Activated CD8-positive, alpha-beta memory T cell treated with anti-CD3 and anti-CD28 coated beads, Interleukin-2, amount 50 U/mL, for 48 hours (primary cell): ENCODE data around the gene PAQR5.
"Not testable (repeated sequence)": the region's sequence is repeated elsewhere in the genome, so short reads cannot be mapped to it uniquely, and the experiment has no call there.

Source experiments
- DNase-seq: peaks from one replicate; pipeline ENCODE4 v3.0.0-alpha.2; 2020

PAQR5 gene

DNA sequence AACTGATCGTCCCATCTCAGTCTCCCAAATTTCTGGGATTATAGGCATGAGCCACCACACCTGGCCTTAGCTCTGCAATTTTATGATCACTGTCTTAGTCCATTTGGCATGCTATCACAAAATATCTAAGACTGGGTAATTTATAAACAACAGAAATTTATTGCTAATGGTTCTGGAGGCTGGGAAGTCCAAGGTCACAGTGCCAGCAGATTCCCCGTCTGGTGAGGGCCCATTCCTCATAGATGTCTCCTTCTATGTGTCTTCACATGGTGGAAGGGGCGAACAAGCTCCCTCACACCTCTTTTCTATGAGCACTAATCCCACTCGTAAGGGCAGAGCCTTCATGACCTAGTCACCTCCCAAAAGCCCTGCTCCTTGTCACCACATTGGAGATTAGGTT, 60.1 kb downstream of the PAQR5 start:
- no peak for DNase-seq

DNA sequence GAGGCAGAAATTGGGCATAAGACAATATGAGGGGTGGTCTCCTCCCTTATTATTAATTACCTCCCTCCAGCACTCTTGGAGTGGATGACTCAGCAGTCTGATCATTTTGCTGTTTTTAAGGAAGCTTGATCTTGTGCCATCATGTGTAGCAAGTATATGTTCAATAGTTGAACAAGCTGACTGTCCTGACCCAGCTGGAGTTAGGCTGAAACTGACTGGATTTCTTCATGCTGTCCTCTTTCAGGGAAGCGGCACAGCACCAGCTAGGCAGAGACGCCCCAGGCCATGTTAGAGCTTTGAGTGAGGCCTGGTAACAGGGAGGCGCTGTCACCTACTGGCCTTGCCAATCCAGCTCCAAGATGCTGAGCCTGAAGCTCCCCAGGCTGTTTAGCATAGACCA, 61.0 kb downstream of the PAQR5 start:
- DNase-seq: no peak

DNA sequence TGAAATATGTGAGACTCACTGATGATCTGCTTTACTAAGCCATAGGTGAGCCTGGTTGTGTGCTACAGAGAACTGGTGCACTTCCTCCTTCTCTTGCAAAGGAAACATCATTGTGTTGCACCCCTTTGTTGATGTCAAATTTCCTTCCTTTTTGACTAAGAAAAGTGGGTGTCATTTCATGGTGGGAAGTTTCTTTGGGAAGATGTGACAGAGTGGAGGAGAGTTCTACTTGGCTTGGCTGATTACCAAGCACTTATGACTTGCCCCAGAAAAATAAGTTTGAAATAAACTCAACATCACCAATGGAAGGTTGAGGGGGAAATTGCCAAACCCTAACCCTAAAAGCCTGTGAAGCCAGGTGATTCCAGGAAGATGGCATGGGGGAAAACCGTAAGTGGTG, 61.9 kb downstream of the PAQR5 start:
- no peak for DNase-seq

DNA sequence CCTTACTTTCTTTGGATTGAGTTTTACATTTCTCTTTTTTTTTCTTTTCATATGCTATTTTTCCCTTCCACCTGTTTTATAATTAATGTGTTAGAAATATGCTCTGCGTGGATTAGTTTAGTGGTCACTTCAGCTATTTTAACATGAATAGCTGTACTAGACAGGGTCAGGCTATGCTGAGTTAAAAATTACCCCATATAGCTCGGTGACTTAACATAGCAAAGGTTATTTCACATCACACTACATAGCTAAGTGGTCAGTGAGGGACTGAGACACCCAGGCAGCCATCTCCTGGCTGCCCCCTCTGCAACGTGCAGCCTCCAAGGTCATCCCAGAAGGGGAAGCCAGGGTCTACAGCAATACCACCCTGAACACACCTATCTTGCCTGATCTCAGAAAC, 68.5 kb downstream of the PAQR5 start:
- DNase-seq: no peak

DNA sequence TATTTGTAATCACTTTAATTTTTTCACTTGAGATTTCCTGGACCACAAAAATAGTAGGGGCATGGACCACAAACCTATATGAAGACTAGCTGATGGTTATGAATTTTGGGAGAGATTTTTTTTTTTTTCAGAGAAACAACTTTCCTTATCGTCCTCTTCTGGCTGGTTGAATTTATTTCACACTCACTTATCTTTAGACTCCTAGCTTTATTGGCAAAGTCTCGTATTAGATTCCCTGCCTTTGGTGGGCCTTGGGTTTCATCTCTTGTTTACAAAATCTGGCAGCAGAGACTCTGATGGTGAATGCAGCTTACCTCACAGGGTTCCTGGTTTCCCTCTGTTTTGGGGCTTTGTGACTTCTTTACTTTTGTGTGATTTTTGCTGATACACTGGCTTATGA, 70.9 kb downstream of the PAQR5 start:
- no peak for DNase-seq

DNA sequence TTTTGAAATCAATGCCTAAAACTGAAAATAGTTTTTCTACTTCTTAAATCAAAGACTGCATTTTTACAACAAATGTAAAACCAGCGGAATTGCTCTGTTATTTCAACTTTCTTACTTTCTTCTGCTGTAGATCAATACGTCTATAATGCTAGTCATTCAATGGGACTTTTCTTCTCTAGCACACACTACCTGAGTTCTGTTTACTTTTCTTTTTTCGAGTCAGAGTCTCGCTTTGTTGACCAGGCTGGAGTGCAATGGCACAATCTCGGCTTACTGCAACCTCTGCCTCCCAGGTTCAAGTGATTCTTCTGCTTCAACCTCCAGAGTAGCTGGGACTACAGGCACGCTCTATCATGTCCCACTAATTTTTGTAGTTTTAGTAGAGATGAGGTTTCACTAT, 74.7 kb downstream of the PAQR5 start:
- no peak for DNase-seq

DNA sequence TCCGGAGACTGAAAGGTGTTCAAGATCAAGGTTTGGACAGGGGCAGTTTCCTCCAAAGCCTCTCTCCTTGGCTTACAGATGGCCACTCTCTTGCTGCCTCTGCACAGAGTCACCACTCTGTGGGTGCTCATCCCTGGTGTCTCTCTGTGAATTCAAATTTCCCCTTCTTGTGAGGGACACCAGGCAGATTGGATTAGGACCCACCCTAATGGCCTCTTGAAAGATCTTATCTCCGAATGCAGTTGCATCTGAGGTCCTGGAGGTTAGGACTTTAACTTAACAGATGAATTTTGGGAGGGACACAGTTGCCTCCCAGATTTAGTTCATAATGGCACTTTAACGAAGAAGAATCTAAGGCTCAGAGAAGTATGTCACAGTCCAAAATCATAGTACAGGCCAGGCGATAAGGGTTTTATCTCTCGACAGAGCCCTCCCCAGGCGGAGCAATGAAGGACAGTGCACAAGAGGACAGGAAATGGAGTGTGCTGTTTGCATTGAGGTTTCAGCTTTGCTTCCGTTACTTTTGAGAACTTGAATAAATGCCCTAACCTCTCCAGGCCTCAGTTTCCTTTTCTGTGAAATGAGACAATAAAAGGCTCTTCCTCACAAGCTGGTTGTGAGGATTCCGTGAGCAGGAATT, 76.6 kb downstream of the PAQR5 start:
- no peak for DNase-seq

DNA sequence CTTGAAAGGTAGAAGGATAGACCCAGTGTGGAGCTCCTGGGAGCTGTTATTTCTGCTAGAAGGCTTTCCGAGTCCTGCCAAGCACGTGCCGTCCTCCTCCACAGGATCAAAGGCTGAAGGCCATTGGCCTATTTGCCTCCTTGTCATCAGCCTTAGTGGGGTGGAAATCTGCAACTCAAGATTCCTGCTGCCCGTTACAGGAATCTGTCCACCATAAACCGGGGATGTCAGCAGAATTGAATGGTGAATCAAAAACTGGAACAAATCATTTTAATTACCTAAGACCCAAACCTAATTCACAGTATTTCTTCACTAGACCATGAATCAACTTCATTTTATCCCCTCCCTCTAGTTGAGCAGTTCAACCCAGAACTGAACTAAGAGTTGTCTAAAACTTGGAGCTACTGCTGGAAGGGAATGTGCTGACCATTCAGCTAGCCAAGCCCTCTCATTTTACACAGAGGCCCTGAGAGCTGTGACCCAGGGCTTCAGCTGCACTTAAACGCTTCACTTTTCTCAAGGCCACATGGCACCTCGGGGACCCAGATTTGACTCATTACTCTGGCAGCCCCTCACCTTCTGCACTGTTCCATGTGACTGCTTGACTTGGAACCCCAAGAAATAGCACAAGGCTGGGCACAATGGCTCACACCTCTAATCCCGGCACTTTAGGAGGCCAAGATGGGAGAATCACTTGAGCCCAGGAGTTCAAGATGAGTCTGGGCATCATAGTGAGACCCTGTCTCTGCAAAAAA, 78.7 kb downstream of the PAQR5 start:
- no peak for DNase-seq

DNA sequence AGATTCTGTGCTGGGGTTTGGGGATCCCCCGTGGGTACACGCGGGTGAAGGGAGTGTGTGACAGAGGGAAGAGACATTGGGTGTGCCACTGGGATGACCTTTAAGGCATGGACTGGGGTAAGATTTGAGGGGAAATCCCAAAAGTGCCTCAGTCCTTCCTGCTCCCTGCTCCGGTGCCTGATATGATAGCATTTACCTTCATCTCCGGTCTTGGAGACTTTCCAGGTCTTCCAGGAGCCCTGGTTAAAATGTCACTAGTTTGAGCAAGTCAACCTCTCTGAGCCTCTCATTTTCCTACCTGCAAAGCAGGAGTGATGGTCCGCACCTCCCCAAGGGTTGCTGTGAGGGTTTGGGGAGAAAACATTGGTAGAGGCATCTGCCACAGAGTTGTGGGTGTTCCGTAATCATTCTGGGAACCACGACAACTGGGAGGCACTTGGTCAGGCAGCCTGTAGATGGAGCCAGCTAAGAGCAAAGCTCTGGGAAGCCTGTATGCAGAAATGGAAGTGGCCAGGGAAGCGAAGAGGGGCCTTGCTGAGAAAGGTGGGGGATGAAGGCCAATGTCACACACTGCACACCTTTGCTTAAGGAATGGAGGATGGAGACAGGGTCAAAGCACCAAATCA, 81.5 kb downstream of the PAQR5 start:
- DNase-seq: no peak

DNA sequence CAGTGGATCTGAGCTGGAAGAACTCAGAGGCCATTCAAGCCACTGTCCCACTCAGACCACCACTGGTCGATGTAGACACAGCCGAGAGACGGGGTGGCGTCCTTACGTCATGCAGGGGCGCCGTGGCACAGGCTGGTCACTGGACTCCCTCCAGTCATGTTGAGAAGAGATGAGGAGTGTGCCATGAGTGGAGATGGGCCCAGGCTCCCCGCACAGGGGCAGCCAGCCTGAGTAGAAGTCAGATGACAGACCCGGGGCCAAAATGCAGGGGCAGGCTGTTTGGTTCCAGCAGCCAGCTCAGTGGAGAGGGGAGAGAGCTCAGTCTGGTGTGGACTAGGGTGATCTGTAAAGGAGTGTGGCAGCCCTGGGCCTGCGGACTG, 82.0 kb downstream of the PAQR5 start:
- DNase-seq: no peak

DNA sequence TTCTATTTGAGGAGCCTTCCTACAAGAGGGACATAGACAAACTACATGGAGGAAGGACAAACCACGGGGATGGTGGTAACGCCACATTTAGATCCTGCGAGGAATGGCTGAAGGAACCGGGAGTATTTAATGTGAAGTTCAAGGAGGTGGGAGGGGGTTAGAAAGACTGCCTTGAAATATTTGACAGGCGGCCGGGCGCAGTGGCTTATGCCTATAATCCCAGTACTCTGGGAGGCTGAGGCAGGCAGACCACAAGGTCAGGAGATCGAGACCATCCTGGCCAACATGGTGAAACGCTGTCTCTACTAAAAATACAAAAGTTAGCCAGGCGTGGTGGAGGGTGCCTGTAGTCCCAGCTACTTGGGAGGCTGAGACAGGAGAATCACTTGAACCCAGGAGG, 83.5 kb downstream of the PAQR5 start:
- DNase-seq: not testable (repeated sequence)

DNA sequence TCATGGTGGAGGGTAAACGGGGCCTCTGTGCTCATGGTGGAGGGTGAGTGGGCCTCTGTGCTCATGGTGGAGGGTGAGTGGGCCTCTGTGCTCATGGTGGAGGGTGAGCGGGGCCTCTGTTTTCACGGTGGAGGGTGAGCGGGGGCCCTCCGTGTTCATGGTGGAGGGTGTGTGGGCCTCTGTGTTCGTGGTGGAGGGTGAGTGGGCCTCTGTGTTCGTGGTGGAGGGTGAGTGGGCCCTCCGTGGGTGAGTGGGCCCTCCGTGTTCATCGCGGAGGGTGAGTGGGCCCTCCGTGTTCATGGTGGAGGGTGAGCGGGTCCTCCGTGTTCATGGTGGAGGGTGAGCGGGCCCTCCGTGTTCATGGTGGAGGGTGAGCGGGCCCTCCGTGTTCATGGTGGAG, 85.4 kb downstream of the PAQR5 start:
- DNase-seq: not testable (repeated sequence)

DNA sequence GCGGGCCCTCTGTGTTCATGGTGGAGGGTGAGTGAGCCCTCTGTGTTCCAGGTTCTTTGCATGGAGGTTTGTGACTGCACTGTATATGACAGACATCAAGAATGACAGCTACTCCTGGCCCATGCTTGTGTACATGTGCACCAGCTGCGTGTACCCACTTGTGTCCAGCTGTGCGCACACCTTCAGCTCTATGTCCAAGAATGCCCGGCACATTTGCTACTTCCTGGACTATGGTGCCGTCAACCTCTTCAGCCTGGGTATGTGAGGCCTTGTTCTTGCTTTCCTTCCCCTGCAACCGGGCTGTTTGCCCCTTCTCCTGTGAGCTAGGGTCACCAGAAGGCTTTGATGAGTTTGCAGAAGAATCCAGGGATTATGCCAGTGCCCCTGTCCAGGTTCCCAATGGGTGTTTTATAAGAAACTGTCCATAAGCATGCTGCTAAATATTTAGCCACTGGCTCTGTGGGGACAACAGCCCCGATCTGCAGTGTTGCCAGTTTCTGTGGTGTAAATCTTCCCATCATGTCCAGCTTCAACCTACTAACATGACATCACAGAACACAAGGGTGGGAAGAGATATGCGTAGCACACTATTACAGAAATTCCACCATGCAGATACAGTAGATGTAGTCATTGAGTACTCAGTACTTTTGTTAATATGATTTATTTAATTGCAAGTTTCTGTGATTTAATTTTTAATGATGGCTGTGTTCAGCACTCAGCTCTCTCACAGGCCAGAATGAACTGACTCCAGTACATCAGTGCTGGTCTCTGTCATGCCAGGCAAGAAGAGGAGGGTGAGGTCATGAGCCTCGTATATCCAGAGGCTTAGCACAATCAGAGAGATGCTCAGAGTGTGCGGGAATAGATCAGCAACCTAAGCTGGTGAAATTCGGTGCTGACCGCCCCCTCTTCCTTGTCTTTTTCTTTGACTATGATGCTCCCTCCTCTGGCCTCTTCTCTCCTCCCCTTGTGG, 86.2 kb downstream of the PAQR5 start:
- no peak for DNase-seq

DNA sequence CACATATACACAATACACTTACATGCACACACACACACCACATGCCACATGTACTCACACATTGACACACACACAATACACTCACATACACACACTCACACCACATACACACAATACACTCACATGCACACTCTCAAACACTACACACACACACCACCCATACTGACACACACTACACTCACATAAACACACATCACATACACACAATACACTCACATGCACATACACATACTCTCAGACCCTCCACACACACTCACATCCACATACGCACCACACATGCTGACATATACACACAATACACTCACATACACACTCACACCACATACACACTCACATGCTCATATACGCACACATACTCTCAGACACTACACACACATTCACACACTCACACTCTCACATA, 87.1 kb downstream of the PAQR5 start:
- no peak for DNase-seq

DNA sequence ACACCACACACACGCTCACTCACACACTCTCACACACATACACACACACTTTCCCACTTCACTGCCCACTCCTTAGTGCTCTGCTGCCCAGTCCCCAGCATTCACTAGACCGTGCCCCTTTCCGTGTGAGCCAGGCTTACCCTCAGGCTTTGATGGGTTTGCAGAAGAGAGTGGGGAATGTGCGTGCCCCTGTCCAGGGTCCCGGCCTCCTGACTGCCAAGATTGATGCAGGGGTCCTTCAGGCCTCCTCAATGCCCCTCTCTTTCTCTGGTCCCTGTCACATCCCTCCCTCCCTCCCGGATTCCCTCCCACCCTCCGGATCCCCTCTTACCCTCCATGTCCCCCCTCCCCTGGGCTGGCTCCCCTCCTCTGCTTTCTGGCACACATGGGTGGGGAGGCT, 87.6 kb downstream of the PAQR5 start:
- no peak for DNase-seq

DNA sequence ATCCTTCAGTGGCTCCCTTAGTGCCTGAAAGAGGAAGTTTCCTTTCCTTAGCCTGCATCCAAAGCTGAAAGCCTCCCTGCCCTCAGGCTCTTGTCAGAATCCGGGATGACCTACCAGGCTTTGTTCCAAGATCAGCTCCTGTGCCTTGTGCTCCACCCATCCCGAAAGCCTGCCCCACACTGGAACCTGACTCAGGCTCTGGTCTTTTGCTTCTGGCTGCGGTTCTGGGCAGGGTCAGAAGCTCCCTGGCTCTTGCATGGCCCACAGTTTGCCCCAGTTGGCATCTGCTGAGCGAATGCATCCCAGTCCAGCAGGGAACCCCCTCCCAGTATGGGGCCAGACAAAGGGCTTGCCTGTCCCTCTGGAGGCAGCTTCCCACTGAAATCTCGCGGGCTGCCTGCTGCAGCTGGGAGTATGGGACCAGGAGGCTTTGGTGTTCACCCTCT, 89.6 kb downstream of the PAQR5 start:
- DNase-seq: peak; percentile 20

DNA sequence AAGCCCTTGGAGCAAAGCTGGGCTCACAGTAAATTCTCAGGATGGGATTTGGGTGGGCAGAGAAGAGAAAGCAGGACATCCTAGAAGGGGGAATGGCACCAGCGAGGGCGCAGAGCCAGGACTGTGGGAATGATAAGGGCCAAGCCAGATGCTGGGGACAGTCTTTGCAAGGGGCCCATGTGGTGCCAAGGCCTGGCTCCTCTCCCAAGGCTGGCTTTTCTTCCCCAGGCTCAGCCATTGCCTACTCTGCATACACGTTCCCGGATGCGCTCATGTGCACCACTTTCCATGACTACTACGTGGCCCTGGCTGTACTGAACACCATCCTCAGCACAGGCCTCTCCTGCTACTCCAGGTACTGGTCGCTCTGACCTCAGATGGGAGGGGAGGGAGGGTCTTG, 90.7 kb downstream of the PAQR5 start:
- DNase-seq: peak; percentile 13

DNA sequence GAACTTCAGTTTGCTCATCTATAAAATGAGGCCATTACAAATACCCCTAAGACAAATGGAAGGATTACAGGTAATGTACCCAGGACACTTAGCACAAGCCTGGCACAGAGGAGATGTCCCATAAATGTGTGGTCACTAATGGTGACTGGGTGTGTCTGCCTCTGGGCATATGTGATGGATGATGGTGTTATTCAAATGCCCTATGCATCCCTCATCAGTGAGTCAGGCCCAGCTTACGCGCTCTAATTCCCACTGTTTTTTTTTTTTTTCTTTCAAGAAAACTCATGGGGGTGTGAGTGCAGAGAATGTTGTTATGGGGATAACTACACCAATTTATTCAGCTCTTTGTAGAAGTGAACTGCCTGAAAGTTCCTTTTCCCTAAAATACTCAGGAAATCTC, 91.9 kb downstream of the PAQR5 start:
- peak; percentile 10 for DNase-seq

DNA sequence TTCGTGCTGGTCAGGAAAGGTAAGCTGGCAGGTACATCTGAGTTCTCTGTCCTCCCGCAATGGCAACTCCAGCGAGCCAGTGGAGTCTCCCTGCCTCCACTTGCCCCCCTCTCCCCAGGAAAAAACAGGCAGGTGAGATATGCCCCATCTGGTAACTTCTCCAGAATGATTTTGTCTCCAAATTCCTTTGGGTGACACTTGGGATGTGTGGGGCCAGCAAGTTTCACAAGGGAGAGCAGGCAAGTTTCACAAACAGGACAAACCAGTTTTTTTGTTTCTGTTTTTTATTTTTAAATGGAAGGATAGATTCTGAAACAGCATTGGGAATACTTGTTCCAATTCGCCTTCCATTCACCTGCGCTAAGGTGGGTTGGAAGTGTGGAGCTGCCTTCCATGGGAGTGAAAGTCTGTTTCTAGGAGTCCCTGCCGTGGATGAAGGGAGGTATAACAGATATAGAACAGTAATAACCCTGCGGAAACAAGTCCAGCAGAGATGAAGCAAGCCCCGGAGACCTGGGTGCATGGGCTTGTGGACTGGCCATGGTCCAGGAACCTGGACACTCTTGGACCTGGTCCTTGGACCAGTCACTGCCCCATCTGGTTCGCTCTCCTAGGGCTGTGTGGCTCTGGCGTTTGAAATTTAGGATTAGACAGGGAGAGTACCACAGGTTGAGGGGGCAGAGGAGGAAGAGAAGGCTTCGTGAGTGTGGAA, 92.5 kb downstream of the PAQR5 start:
- peak; percentile 25 for DNase-seq

DNA sequence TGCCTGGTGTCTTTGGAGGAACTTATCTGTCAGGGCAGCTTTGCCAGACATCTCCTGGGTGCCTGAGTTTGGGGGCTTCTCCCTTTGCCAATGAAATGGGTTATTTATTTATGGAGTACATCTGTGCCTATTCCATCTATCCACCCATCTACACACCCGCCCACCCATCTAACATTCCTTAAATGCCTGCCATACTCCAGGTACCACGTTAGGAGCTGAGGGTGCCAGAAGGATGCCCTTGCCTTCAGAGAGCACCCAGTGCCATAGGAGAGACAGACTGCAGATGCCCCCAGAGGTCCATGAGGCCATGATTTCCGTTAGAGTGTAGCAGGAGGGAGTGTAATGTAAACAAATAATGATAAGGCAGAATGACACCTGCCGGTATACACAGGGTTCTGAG, 93.6 kb downstream of the PAQR5 start:
- peak; percentile 13 for DNase-seq

DNA sequence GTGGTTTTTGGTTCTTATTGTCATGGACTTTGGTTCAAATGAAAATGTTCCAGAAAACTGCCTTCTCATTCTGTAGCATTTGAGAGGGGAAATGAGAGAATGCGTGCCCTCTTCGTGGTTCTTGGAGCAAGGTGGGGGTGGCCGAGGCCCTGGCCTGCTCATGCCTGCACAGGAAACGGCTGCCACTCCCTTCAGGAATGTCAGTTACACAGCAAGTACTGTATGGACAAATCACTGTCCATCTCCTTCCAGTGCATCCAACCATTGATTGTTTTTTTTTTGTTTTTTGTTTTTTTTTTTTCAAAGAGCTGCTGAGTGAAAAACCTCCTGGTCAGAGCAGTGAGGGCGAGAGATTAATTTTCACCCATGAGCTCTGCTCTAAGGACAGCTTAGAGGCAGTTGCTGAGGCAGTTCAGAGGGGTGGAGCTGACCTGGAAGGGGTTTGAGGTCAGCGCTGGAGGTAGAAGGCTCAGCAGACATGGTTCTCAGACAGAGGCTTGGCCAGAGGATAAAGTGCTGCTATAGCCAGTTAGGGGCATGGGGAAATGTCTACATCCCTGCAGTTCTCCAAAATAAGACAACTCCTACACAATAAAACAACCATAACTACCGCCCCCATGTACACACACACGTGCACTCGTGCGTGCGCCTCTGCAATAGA, 95.2 kb downstream of the PAQR5 start:
- peak; percentile 30 for DNase-seq
